ENCODE measurements around the gene USHBP1.

Gene USHBP1

DNA sequence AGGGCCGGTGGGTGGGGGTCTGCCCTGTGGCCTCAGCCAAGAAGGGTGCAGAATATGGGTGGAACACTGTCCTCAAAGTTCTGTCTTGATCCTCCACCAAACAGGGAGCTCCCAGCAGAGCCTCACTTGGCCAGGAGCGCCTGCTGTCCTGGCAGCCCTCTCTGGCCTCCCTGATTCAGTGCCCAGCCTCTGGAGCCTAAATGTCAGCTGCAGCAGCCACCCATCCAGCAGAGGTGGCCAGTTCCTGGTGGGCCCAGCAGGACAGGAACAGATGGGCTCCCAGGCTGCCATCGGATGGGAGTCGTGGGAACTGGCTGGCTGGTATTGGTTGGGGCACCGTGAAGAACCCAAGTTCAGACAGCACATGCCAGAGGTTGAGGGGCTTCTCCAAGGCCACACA, 51.2 kb downstream of the USHBP1 start:
- no peaks in the 10 kb centered on the region for H4K20me1 ChIP-seq (ENCODE audit: insufficient read depth)
- no peak overlapping the region for H3K27ac ChIP-seq
- H3K27me3 ChIP-seq (ENCODE audit: insufficient read depth, low read depth), result no peaks in the 10 kb centered on the region
- TF ChIP-seq, protein P1, sequence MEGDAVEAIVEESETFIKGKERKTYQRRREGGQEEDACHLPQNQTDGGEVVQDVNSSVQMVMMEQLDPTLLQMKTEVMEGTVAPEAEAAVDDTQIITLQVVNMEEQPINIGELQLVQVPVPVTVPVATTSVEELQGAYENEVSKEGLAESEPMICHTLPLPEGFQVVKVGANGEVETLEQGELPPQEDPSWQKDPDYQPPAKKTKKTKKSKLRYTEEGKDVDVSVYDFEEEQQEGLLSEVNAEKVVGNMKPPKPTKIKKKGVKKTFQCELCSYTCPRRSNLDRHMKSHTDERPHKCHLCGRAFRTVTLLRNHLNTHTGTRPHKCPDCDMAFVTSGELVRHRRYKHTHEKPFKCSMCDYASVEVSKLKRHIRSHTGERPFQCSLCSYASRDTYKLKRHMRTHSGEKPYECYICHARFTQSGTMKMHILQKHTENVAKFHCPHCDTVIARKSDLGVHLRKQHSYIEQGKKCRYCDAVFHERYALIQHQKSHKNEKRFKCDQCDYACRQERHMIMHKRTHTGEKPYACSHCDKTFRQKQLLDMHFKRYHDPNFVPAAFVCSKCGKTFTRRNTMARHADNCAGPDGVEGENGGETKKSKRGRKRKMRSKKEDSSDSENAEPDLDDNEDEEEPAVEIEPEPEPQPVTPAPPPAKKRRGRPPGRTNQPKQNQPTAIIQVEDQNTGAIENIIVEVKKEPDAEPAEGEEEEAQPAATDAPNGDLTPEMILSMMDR (conservative IDR thresholded peaks at IDR 0.05; ENCODE audit: low read depth, low read length), result no peak
- H3K4me1 ChIP-seq (ENCODE audit: low read depth, poor library complexity, severe bottlenecking), result peaks cover 15% of the 10 kb centered on the region
- H3K79me2 ChIP-seq (ENCODE audit: insufficient read depth, low read depth), result no peaks in the 10 kb centered on the region
- H3K9ac ChIP-seq, result no peak overlapping the region
- H3K4me2 ChIP-seq, result no peak overlapping the region
- no peak overlapping the region for H2AFZ ChIP-seq (ENCODE audit: low read depth)
- H3K4me3 ChIP-seq (IDR thresholded peaks at IDR 0.05; ENCODE audit: insufficient read depth, low read depth, low read length), result no peak overlapping the region
- no peaks in the 10 kb centered on the region for H3K36me3 ChIP-seq (ENCODE audit: insufficient read depth)

DNA sequence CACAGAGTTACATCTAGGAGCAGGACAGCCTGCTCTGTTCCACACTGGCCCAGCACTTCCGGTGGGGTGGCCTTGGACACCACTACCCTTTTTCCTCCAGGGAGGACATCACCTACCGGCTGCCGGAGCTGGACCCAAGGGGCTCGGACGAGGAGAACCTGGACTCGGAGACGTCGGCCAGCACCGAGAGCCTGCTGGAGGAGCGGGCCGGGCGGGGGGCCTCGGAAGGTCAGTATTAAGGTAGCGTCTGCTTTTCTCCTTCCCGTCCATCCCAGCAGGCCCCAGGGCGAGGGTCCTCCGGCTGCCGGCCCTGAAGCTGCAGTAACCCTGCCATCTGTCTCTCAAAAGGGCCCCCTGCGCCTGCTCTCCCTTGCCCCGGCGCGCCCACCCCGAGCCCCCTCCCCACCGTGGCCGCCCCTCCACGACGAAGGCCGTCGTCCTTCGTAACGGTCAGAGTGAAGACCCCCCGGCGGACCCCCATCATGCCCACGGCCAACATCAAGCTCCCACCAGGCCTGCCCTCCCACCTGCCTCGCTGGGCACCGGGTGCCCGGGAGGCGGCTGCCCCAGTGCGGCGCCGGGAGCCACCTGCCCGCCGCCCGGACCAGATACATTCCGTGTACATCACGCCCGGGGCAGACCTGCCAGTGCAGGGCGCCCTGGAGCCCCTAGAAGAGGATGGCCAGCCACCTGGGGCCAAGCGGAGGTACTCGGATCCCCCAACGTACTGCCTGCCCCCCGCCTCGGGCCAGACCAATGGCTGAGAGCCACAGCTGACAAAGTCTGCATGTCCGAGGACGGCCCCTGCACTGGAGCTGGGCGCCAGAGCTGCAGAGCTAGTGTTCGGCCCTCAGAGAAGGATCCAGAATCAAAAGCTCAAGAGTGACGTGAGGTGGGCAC, 52.7 kb downstream of the USHBP1 start:
- no peaks in the 10 kb centered on the region for H3K27me3 ChIP-seq (ENCODE audit: insufficient read depth, low read depth)
- TF ChIP-seq, protein P1 (conservative IDR thresholded peaks at IDR 0.05; ENCODE audit: low read depth, low read length), result no peak
- H3K79me2 ChIP-seq (ENCODE audit: insufficient read depth, low read depth), result no peaks in the 10 kb centered on the region
- H3K9ac ChIP-seq, result no peak overlapping the region
- H3K4me3 ChIP-seq (IDR thresholded peaks at IDR 0.05; ENCODE audit: insufficient read depth, low read depth, low read length), result no peak overlapping the region
- H3K4me2 ChIP-seq, result no peak overlapping the region
- no peaks in the 10 kb centered on the region for H3K36me3 ChIP-seq (ENCODE audit: insufficient read depth)
- H3K27ac ChIP-seq, result no peak overlapping the region
- peaks cover 15% of the 10 kb centered on the region for H3K4me1 ChIP-seq (ENCODE audit: low read depth, poor library complexity, severe bottlenecking)
- no peaks in the 10 kb centered on the region for H4K20me1 ChIP-seq (ENCODE audit: insufficient read depth)
- no peak overlapping the region for H2AFZ ChIP-seq (ENCODE audit: low read depth)

GRCh38 chr19:17210296-17210695, 54.2 kb downstream of the USHBP1 start:
- Histone ChIP-seq H4K20me1 (ENCODE audit: insufficient read depth) (no peaks in the 10 kb centered on the region), H3K4me1 (ENCODE audit: low read depth, poor library complexity, severe bottlenecking) (peaks cover 6% of the 10 kb centered on the region), H3K27ac (no peak overlapping the region), H3K27me3 (ENCODE audit: insufficient read depth, low read depth) (no peaks in the 10 kb centered on the region), H3K9ac (no peak overlapping the region), H2AFZ (ENCODE audit: low read depth) (no peak overlapping the region), H3K4me2 (no peak overlapping the region), H3K4me3 (IDR thresholded peaks at IDR 0.05; ENCODE audit: insufficient read depth, low read depth, low read length) (no peak overlapping the region), H3K36me3 (ENCODE audit: insufficient read depth) (no peaks in the 10 kb centered on the region), H3K79me2 (ENCODE audit: insufficient read depth, low read depth) (no peaks in the 10 kb centered on the region)
- TF ChIP-seq, protein P1 (conservative IDR thresholded peaks at IDR 0.05; ENCODE audit: low read depth, low read length), result no peak

DNA sequence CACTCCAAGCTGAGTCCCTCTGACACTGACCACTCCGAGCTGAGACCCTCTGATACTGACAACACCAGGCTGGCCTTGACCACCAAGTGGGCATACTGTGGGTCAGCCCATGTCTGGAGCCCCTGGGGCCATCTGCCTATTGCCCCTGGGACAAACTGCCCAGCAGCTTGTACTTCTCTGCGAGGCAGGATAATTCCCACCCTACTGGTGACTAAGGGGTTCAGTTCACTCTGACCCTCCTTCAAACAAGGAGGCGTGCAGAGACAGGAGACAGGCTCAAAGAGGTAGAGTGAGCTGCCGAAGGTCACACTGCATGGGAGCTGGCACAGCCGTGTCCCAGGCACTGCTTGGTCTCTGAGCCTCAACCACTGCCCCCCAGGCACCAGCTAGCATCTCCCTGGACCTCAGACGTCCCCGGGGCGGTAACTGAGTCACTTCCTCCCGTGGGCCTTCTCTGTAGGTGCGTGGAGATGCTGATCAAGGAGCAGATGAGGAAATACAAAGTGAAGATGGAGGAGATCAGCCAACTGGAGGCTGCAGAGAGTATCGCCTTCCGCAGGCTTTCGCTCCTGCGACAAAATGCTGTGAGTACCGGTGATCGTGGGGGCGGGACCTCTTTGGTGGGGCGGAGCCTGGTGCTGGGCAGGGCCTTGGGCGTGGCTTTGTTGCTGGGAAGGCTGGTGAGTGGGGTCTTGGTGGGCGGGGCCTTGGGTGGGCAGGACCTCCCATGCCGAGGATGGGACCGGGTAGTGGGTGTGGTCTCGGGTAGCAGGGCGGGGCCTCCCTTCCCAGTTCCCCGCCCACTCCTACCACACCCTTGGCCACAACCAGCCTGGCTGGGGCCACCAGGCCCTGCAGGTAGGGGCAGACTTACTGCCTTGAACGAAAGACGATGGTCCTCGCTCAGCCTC, 55.2 kb downstream of the USHBP1 start:
- Histone ChIP-seq H3K4me2 (no peak overlapping the region), H3K79me2 (ENCODE audit: insufficient read depth, low read depth) (no peaks in the 10 kb centered on the region), H3K27ac (no peak overlapping the region), H2AFZ (ENCODE audit: low read depth) (no peak overlapping the region), H3K4me1 (ENCODE audit: low read depth, poor library complexity, severe bottlenecking) (peaks cover 2% of the 10 kb centered on the region), H3K9ac (no peak overlapping the region), H4K20me1 (ENCODE audit: insufficient read depth) (no peaks in the 10 kb centered on the region), H3K36me3 (ENCODE audit: insufficient read depth) (no peaks in the 10 kb centered on the region), H3K4me3 (IDR thresholded peaks at IDR 0.05; ENCODE audit: insufficient read depth, low read depth, low read length) (no peak overlapping the region), H3K27me3 (ENCODE audit: insufficient read depth, low read depth) (no peaks in the 10 kb centered on the region)
- TF ChIP-seq, protein P1 (conservative IDR thresholded peaks at IDR 0.05; ENCODE audit: low read depth, low read length), result no peak

Data from KMS-11 (cell line).